HepG2 (cell line): Measurements from ENCODE around the gene MAPK13. TPM values are rescaled to one million over a fixed set of nuclear protein-coding genes. Genes with fewer than 3 reads are reported as not detected.

Experiments used
- ARNT2 ChIP-seq: sonication (generic); formaldehyde crosslinking; IDR thresholded peaks from 2 replicates; pipeline ENCODE4 v1.8.0; 2022; ENCODE audit warnings: mild to moderate bottlenecking, low read depth, missing genetic modification reagents, moderate library complexity
- FOSL1 ChIP-seq: sonication (generic); formaldehyde crosslinking; IDR thresholded peaks from 2 replicates; pipeline ENCODE4 v1.9.0; 2021; ENCODE audit warnings: missing genetic modification reagents, borderline replicate concordance
- GABPA ChIP-seq, 2 experiments: IDR thresholded peaks; 2 replicates each; pipeline ENCODE4 v1.6.1; 2011 to 2016; ENCODE audit warnings: low read depth in 2 of 2, low read length in 1 of 2, missing biosample characterization in 1 of 2, missing genetic modification characterization in 1 of 2
- GTF3A ChIP-seq: sonication (generic); formaldehyde crosslinking; conservative IDR thresholded peaks from 2 replicates; pipeline ENCODE4 v1.4.0; 2020; ENCODE audit warnings: mild to moderate bottlenecking, missing genetic modification reagents
- HNF4G ChIP-seq, 2 experiments: sonication (generic) in 1 of 2; formaldehyde crosslinking in 1 of 2; IDR thresholded peaks; 2 replicates each; pipeline versions ENCODE4 v1.4.0 to v1.6.1; 2011 to 2020; ENCODE audit warnings: borderline replicate concordance in 2 of 2, low read depth in 2 of 2, mild to moderate bottlenecking in 2 of 2, low read length in 1 of 2, missing genetic modification reagents in 1 of 2, moderate library complexity in 1 of 2
- MEIS1 ChIP-seq: sonication (generic); formaldehyde crosslinking; IDR thresholded peaks from 2 replicates; pipeline ENCODE4 v1.9.0; 2021; ENCODE audit warnings: mild to moderate bottlenecking, missing genetic modification reagents, moderate library complexity, borderline replicate concordance
- NFATC3 ChIP-seq: sonication (generic); formaldehyde crosslinking; IDR thresholded peaks from 2 replicates; pipeline ENCODE4 v1.5.1; 2020; ENCODE audit warnings: mild to moderate bottlenecking, missing genetic modification reagents
- PHF20 ChIP-seq: sonication (generic); formaldehyde crosslinking; IDR thresholded peaks from 2 replicates; pipeline ENCODE4 v1.5.0; 2020; ENCODE audit warnings: mild to moderate bottlenecking, missing genetic modification reagents
- POLR2G ChIP-seq: fragments of 200-400 bp; formaldehyde crosslinking; IDR thresholded peaks from 2 replicates; pipeline ENCODE4 v1.6.1; 2018; ENCODE audit warnings: mild to moderate bottlenecking, low read depth, low read length, moderate library complexity
- RBAK ChIP-seq: sonication (generic); formaldehyde crosslinking; IDR thresholded peaks from 2 replicates; pipeline ENCODE4 v1.5.1; 2020; ENCODE audit warnings: mild to moderate bottlenecking, missing genetic modification reagents
- SMAD9 ChIP-seq: sonication (generic); formaldehyde crosslinking; IDR thresholded peaks from 2 replicates; pipeline ENCODE4 v1.5.1; 2020; ENCODE audit warnings: mild to moderate bottlenecking, missing genetic modification reagents
- ZNF121 ChIP-seq: sonication (generic); formaldehyde crosslinking; IDR thresholded peaks from 2 replicates; pipeline ENCODE4 v1.5.0; 2020; ENCODE audit warnings: mild to moderate bottlenecking, missing genetic modification reagents
- ZNF652 ChIP-seq: IDR thresholded peaks from 2 replicates; pipeline ENCODE4 v1.6.1; 2016; ENCODE audit warnings: low read depth, borderline replicate concordance
- ZNF841 ChIP-seq: sonication (generic); formaldehyde crosslinking; IDR thresholded peaks from 2 replicates; pipeline ENCODE4 v1.8.1; 2023; ENCODE audit warnings: missing genetic modification reagents, borderline replicate concordance
- ZSCAN31 ChIP-seq: sonication (generic); formaldehyde crosslinking; IDR thresholded peaks from 2 replicates; pipeline ENCODE4 v1.5.0; 2020; ENCODE audit warnings: low read depth, mild to moderate bottlenecking, missing genetic modification reagents
- polyA plus RNA-seq, 8 experiments: library from polyadenylated mRNA; depleted of rRNA in 3 of 8; stranded (reverse) in 7 of 8; unstranded in 1 of 8; fragments of >200 nt; fragmentation: Illumina TruSeq in 4 of 8; extraction: Trizol in 4 of 8; gene quantifications; 2 replicates each; pipeline versions ENCODE4 v1.2.1 to v1.2.3, GENCODE V29; 2011 to 2016; ENCODE audit warnings: low read depth in 4 of 8, missing spikeins in 1 of 8, mixed read lengths in 1 of 8; ENCODE audit not compliant: insufficient read depth in 1 of 8
- total RNA-seq, 5 experiments: library from RNA; depleted of rRNA; stranded (reverse); fragments of >200 nt; fragmentation: Illumina TruSeq; extraction: Trizol; gene quantifications; 2 replicates each; pipeline ENCODE4 v1.2.3, GENCODE V29; 2016; ENCODE audit warnings: low read depth in 1 of 5
- TF ChIP-seq, protein P1 (sequence below): sonication (generic); formaldehyde crosslinking; IDR thresholded peaks from 2 replicates; pipeline ENCODE4 v1.9.0; 2021; ENCODE audit warnings: missing genetic modification reagents, borderline replicate concordance
- TF ChIP-seq, protein P2 (sequence below): sonication (generic); formaldehyde crosslinking; IDR thresholded peaks from 2 replicates; pipeline ENCODE4 v1.8.0; 2022; ENCODE audit warnings: mild to moderate bottlenecking, missing genetic modification reagents, borderline replicate concordance
- TF ChIP-seq, protein P3 (sequence below), 2 experiments: sonication (generic) in 1 of 2; formaldehyde crosslinking in 1 of 2; IDR thresholded peaks; 2 replicates each; pipeline versions ENCODE4 v1.4.0 to v1.6.1; 2016 to 2020; ENCODE audit warnings: borderline replicate concordance in 1 of 2, low read depth in 1 of 2, mild to moderate bottlenecking in 1 of 2, missing genetic modification reagents in 1 of 2

The MAPK13 gene
- total and polyA plus RNA-seq, 2 of the 13 experiments (the other 11 are each of a cell fraction or from before 2014, with no cell fraction given): 12.7 to 43.4 TPM

DNA sequence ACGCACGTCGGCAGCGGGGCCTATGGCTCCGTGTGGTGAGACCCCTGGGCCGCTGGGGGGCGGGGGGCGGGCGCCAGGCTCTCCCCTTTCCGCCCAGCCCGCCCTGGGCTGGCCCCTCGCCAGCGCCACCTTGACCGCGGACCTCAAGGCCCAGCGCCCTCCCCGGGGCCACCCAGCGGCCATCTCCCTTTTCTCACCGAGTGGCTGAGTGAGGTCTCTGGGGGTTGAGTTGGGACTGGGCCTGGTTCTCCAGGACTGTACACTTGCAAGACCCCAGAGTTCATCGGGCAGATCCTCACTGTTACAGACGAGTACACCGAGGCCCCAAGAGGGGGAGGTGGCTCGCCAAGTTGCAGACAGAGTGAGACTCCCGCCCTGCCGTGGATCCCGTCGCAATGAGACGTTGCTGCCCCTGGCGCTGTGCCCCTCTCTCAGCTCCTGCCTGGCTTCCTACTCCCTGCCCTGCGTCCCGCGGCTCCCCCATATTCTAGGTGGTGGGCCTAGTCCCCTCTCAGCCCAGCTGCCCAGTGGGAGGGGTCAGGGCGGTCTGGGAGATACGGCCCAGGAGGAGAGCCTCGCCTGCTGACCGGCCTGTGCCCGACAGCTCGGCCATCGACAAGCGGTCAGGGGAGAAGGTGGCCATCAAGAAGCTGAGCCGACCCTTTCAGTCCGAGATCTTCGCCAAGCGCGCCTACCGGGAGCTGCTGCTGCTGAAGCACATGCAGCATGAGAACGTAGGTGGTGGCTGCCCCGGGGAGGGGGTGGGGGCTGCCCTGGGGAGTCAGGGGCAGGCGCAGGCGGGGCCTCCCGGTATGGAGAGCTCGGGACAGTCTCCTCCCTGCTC is 576 bp downstream of the MAPK13 start (continued):
- TF ChIP-seq SMAD9 (CRISPR knock-in tag): 0 out of 2 replicates have a peak, but pooled peaks have one; percentile 65
- TF ChIP-seq ZNF652 (CRISPR knock-in tag): no peak
- peak; percentile 90; the same call in 1 of the 2 replicates for TF ChIP-seq MEIS1
- TF ChIP-seq NFATC3: peak; percentile 96
- TF ChIP-seq PHF20 (CRISPR knock-in tag): 0 out of 2 replicates have a peak, but pooled peaks have one; percentile 5
- TF ChIP-seq HNF4G (IDR thresholded peaks at IDR 0.05; ENCODE audit: borderline replicate concordance, low read depth, low read length): no peak
- TF ChIP-seq HNF4G (CRISPR knock-in tag; IDR thresholded peaks at IDR 0.05; ENCODE audit: borderline replicate concordance, low read depth): 0 out of 2 replicates have a peak, but pooled peaks have one; percentile 16
- peak; percentile 91 for TF ChIP-seq GTF3A (CRISPR knock-in tag)
- no peak for TF ChIP-seq FOSL1 (CRISPR knock-in tag)
- TF ChIP-seq POLR2G: peak; percentile 83
- TF ChIP-seq, protein P1, sequence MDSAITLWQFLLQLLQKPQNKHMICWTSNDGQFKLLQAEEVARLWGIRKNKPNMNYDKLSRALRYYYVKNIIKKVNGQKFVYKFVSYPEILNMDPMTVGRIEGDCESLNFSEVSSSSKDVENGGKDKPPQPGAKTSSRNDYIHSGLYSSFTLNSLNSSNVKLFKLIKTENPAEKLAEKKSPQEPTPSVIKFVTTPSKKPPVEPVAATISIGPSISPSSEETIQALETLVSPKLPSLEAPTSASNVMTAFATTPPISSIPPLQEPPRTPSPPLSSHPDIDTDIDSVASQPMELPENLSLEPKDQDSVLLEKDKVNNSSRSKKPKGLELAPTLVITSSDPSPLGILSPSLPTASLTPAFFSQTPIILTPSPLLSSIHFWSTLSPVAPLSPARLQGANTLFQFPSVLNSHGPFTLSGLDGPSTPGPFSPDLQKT (CRISPR knock-in tag): no peak
- TF ChIP-seq ZNF121 (CRISPR knock-in tag): no peak
- TF ChIP-seq, protein P2, sequence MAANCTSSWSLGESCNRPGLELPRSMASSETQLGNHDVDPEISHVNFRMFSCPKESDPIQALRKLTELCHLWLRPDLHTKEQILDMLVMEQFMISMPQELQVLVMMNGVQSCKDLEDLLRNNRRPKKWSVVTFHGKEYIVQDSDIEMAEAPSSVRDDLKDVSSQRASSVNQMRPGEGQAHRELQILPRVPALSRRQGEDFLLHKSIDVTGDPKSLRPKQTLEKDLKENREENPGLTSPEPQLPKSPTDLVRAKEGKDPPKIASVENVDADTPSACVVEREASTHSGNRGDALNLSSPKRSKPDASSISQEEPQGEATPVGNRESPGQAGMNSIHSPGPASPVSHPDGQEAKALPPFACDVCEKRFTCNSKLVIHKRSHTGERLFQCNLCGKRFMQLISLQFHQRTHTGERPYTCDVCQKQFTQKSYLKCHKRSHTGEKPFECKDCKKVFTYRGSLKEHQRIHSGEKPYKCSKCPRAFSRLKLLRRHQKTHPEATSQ (CRISPR knock-in tag): peak; percentile 89; the same call in 1 of the 2 replicates
- peak; percentile 76 for TF ChIP-seq ARNT2
- peak; percentile 48; the same call in 1 of the 2 replicates for TF ChIP-seq ZSCAN31
- TF ChIP-seq ZNF841: no peak
- TF ChIP-seq RBAK (CRISPR knock-in tag): no peak
- no peak for TF ChIP-seq GABPA (IDR thresholded peaks at IDR 0.05; ENCODE audit: low read depth, low read length)
- no peak for TF ChIP-seq GABPA (CRISPR knock-in tag; IDR thresholded peaks at IDR 0.05; ENCODE audit: low read depth)
- TF ChIP-seq, protein P3, sequence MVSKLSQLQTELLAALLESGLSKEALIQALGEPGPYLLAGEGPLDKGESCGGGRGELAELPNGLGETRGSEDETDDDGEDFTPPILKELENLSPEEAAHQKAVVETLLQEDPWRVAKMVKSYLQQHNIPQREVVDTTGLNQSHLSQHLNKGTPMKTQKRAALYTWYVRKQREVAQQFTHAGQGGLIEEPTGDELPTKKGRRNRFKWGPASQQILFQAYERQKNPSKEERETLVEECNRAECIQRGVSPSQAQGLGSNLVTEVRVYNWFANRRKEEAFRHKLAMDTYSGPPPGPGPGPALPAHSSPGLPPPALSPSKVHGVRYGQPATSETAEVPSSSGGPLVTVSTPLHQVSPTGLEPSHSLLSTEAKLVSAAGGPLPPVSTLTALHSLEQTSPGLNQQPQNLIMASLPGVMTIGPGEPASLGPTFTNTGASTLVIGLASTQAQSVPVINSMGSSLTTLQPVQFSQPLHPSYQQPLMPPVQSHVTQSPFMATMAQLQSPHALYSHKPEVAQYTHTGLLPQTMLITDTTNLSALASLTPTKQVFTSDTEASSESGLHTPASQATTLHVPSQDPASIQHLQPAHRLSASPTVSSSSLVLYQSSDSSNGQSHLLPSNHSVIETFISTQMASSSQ (IDR thresholded peaks at IDR 0.05; ENCODE audit: low read depth): no peak
- TF ChIP-seq, protein P3 (CRISPR knock-in tag; IDR thresholded peaks at IDR 0.05; ENCODE audit: borderline replicate concordance): peak; percentile 21; the same call in 1 of the 2 replicates
